NCI-H128 (cell line): Measurements from ENCODE around the gene SLC6A17.
A peak's percentile ranks its signal among the peaks of the same experiment; 100 is the strongest.

Experiments used
- DNase-seq: peaks from one replicate; lab custom pipeline; 2025; ENCODE audit not compliant: unreplicated experiment; lab: John Stamatoyannopoulos, UW

The SLC6A17 gene

GRCh38 chr1:110200666-110201065 is 50.4 kb downstream of the SLC6A17 start:
- no peak for DNase-seq

- no peak for DNase-seq
Measured at GRCh38 chr1:110201157-110201825, 51.0 kb downstream of the SLC6A17 start.

- DNase-seq, result peak; percentile 44
Measured at GRCh38 chr1:110203021-110203661, 52.8 kb downstream of the SLC6A17 start.

DNA sequence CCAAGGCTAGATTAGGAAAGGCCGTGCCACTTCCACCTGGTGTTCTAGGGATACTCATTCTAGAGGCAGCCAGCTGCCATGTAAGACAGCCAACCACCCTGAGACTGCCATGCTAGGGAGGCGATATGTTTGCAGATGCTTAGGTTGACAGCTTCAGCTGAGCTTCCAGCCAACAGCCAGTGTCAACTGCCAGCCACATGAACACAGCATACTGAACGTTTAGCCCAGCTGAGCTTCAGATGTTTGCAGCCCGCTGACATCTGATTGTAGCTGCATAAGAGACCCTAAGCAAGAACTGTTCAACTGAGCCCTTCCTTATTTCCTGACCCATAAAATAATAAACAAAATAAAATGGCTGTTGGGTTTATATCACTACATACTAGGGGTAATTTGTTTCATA is 54.9 kb downstream of the SLC6A17 start:
- DNase-seq, result no peak

GRCh38 chr1:110205591-110206155 is 55.4 kb downstream of the SLC6A17 start:
- DNase-seq, result no peak

GRCh38 chr1:110206261-110206920 is 56.1 kb downstream of the SLC6A17 start:
- DNase-seq, result no peak

DNA sequence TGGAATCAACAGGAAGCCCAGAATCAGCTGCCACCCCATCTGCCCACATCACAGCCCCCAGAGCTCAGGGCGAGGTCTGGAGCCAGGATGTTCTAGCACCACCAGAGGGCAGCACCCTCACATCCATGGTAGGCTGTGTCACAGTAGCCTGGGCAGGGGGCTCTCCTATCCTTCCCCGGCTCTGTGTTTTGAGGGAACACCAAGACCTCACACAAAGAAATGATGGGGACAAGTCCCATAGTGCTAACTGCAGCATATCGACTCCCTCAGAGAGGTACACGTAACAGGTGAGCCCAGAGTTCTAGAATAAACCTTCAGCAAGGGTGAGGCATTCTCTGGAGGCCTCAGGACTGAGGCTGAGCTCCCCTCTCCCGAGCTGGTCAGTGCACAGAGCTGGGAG is 57.5 kb downstream of the SLC6A17 start:
- DNase-seq, result peak; percentile 33

DNA sequence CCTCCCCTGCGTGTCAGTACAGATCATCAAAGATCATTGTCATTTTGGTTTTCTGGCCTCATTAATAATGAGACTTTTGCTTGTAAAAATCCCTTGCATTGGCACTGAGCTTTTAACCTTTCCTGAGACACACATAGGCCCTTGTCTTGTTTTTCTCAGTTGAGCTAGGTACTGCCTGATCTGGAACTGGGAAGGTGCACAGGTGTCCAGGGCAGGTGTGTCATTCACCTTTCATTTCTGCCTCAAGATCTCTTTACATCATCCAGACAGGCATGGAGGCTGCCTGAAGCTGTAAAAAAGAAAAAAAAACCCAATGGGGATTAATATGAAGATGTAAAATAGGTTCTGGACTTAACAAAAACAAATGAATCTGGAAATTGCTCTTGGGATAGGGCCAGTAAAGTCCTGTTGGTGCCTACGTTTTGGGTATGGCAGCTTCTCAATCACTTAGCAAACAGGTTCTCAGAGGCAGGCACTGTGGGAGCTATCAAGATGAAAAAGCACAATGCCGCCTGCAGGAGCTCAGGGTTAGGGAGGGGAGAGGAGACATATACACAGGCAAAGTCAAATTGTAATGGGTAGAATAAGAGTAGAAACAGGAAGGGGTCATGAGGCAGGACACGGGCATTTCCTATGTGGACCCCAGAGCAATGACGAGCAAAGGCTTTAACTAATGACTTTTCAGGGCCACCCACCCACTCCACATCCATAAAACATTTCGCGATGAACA is 58.8 kb downstream of the SLC6A17 start:
- no peak for DNase-seq

DNA sequence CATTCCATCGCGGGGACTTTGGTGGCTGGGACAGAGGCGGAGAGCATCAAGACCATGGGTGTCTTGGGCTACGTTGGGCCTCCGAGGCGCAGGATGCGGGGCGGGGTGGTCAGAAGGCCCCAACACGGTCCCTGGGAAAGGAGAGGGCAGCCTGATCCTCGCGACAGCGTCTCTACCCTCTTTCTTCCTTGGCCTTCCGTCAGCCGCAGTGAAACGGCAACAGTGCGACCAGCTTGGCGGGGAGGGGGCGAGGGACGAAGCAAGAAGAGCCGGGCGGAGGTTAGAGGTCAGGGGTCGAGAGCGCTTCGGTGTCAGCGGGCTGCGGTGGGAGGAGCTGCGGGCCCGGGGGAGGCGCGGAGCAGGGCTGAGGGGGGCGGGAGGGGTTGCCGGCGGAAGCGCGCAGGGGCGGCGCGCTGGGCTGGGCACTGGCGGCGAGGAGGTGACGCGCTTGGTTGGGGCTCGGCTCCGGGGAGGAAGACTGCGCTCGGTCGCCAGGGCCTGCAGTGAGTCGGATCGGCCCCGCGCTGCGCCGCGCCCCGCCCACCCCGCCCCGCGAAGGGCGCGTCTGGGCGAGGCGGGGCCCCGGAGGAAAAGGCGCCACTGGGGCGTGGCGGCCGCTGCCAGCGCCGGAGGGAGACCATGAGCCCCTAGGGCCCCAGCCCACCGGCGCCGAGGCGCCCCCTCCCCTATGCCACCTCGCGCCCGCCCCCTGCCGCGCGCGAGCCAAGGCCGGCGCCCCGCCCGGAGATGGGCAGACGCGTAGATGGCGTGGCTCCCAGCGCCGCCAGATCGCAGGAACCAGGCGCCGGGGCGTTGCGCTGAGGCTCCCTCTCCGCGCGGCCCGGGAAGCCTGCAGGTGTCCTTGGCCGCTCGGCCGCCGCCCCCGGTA is 59.7 kb downstream of the SLC6A17 start, which contains the start of gene KCNC4:
Gene KCNC4, plus strand, starts transcription at position 600 of the 889 bp plus-strand sequence. CDS start 1,186 bp downstream, outside the sequence.
- DNase-seq, result peak; percentile 48

- DNase-seq, result peak; percentile 32
Measured at GRCh38 chr1:110210604-110211495, 60.6 kb downstream of the SLC6A17 start.

DNA sequence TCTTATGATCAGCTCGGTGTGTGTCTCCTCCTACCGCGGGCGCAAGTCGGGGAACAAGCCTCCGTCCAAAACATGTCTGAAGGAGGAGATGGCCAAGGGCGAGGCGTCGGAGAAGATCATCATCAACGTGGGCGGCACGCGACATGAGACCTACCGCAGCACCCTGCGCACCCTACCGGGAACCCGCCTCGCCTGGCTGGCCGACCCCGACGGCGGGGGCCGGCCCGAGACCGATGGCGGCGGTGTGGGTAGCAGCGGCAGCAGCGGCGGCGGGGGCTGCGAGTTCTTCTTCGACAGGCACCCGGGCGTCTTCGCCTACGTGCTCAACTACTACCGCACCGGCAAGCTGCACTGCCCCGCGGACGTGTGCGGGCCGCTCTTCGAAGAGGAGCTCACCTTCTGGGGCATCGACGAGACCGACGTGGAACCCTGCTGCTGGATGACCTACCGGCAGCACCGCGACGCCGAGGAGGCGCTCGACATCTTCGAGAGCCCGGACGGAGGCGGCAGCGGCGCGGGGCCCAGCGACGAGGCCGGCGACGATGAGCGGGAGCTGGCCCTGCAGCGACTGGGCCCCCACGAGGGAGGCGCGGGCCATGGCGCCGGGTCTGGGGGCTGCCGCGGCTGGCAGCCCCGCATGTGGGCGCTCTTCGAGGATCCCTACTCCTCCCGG is 61.3 kb downstream of the SLC6A17 start:
- DNase-seq, result peak; percentile 35

DNA sequence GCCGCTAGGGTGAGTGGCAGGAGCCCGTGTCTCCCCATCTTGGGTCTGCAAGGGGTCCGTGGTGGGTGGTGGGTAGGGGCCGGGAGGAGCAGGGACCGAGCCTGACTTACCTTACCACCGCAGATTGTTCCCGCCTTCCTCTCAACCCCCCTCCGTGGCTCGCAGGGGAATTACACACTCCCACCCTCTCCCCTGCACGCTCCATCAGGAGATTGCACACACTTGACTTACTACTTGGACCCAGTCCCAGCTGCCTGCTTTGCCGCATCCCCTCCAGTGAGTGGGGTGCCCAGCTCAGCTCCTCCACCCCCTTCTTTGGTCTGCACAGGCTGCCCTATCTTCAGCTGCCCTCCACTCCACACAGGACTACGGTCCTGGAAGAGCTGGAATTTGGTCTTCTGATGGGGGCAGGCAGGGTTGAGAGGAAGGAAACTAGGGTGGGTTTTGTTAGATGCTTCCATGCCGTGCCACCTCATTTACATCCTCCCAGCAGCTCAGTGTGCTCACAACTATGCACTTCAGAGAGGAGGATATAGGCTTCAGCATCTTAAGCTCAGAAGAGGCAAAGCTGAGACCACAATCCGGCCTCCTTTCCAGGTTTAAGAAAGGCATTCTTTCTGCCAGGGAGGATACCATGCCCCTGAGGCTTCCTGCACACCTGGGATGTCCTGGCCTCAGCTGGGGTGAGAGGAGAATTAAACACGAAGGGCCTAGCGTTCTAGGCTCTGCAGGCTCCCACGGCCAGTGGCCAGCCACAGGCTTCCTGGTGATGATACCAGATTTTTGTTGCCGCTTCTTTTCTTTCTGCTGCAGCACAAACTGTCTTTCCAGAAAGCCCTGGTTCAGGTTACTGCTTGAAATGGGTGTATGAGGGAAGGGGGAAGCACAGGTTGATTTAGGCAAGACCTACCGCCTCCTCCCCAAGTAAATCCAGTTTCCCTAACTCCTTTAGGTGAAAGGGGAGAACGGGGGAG is 62.2 kb downstream of the SLC6A17 start:
- no peak for DNase-seq

- DNase-seq, result no peak
Measured at GRCh38 chr1:110213143-110213540, 62.8 kb downstream of the SLC6A17 start.

DNA sequence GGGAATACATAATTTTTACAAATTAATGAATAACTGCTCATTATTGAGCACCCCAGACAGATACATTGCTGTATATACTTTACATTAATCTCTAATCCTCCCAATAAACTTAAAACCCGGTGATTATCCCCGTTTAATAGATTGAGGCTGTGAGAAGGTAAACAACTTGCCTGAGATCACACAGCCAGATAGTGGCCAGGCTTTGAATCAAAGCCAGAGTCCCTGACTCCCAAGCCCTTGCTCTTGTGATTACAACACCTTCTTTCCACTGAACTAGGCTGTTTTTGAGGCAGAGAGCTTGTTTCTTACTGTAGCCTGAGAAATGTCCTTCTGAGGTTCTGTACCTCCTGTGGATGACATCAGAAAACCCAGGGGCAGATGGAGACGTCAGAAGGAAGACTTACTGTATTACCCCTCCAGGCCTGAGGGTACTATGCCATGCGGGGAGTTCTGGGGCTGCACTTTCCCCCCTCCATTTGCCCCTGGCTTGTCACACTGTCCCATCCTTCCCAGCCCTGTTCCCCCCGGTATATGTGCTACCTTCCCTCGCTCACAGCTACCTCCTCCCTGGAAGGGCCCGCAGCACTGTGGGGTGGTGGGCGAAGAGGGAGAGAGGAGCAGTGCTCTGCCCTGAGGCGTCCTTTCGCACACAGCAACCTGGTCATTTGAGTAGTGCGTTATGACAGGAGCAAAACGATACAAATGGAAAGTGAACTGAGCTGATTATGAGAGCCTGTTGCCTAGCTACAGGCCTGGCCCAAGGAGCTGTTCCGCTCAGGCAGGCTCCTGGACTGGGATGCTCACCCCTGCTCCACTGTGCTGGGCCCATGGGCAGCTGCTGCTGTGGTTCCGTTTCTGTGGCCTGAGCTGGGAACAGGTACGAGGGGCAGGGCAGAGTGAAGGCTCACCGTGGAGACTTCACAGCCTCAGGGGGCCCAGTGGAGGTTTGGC is 64.4 kb downstream of the SLC6A17 start:
- DNase-seq, result no peak

DNA sequence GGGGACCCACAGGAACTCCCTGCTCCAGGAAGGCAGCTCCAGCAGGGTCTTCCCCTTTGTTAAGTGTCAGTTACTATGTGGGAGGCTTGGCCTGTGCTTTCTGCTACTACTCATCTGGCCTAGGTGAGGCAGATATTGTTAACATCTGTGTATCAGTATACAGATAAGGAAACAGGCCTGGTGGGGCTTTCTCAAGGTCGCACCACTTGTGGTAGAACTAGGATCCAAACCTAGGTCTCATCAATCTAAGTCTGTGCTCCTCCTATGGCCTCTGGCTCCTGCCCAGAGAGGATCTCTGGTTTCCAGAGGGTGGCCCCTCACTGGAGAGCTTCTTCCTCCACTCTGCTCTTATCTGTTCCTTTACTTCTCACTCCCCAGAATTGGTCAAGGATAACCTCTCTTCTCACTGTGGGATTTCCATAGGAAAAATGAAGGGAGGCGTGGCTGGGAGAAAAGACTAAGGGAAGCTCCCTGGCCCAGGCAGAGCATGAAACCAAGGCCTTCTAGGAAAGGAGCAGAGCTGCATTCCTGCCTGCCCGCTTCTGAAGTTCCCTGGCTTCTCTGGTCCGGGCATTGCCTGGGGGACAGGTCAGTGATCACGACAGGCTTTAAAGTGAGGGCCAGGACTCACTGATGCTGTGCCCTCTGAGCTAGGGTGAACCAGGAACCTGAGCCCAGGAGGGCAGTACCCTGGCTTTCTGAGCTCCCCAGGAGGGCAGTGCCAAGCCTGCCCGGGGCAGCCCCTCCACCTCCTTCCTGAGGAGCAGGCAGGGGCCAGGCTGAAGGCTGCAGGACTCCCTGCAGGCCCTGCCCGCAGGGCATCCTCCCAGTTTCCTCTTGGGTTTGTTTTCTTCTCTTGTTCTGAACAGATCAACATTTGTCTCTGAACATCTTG is 65.6 kb downstream of the SLC6A17 start:
- DNase-seq, result no peak
